Fibroblast of villous mesenchyme (primary cell): ENCODE measurements around the gene NUDT5. TPM values are rescaled to one million over a fixed set of nuclear protein-coding genes. Genes with fewer than 3 reads are reported as not detected.
"Not testable (repeated sequence)": the region's sequence is repeated elsewhere in the genome, so short reads cannot be mapped to it uniquely, and the experiment has no call there.

Source experiments
- DNase-seq: peaks from one replicate; pipeline ENCODE4 v3.0.0-alpha.2; 2010; ENCODE audit warnings: low read depth
- H3K4me3 ChIP-seq: 2 replicates; pipeline ENCODE4 v1.5.1; 2011; ENCODE audit warnings: low read depth, mild to moderate bottlenecking, low read length
- total RNA-seq: library from RNA; depleted of rRNA; stranded (reverse); fragments of >200 nt; gene quantifications from 2 replicates; pipeline ENCODE4 v1.2.3, GENCODE V29; 2012
- TF ChIP-seq, protein P1 (sequence below): IDR thresholded peaks from 2 replicates; pipeline ENCODE4 v1.5.1; 2012; ENCODE audit warnings: low read depth, mild to moderate bottlenecking, low read length; ENCODE audit not compliant: insufficient read depth

The NUDT5 gene
- total RNA-seq, 1 donor = 59.2 TPM

DNA sequence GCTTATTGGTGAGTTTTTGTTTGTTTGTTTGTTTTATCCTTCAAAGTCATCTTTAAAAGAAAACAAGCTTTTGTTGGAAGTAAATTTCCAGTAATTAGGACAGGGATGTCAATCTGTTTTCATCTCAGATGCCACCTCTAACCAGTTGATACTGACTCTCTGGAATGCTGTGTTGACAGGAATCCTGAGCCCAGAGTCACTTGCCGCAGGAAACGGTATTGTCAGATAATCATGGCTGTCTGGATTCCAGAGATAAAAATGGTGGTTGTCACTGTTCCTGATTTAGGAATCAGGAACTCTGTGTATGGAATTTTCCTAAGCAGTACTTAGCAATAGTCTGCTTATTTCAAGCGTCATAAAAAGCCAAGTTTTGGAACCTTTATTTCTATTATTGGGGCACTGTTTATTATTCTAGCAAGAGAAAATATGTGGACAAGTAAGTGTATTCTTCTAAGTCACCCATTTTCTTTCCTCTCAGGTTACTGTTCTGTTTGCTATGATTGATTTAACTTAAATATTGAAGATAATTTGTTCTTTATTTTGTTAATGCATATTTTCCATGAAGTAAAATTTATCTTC, 39.5 kb upstream of the NUDT5 start:
- no peak overlapping the region for H3K4me3 ChIP-seq
- TF ChIP-seq, protein P1, sequence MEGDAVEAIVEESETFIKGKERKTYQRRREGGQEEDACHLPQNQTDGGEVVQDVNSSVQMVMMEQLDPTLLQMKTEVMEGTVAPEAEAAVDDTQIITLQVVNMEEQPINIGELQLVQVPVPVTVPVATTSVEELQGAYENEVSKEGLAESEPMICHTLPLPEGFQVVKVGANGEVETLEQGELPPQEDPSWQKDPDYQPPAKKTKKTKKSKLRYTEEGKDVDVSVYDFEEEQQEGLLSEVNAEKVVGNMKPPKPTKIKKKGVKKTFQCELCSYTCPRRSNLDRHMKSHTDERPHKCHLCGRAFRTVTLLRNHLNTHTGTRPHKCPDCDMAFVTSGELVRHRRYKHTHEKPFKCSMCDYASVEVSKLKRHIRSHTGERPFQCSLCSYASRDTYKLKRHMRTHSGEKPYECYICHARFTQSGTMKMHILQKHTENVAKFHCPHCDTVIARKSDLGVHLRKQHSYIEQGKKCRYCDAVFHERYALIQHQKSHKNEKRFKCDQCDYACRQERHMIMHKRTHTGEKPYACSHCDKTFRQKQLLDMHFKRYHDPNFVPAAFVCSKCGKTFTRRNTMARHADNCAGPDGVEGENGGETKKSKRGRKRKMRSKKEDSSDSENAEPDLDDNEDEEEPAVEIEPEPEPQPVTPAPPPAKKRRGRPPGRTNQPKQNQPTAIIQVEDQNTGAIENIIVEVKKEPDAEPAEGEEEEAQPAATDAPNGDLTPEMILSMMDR = no peak
- DNase-seq = no peak

DNA sequence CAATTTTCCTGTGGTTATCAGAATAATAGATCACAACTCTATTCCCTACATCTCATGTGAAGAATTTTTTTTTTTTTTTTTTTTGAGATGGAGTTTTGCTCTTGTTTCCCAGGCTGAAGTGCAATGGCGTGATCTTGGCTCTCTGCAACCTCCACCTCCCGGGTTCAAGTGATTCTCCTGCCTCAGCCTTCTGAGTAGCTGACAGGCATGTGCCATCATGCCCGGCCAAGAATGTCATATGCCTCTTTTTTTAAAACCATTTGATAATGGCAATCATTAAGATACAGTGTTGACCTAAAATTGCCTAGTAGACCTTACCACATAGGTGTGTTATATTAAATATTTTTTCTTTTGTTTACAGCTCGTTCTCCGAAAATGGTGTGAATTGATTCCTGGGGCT, 39.0 kb upstream of the NUDT5 start:
- not testable (repeated sequence) for H3K4me3 ChIP-seq, DNase-seq

DNA sequence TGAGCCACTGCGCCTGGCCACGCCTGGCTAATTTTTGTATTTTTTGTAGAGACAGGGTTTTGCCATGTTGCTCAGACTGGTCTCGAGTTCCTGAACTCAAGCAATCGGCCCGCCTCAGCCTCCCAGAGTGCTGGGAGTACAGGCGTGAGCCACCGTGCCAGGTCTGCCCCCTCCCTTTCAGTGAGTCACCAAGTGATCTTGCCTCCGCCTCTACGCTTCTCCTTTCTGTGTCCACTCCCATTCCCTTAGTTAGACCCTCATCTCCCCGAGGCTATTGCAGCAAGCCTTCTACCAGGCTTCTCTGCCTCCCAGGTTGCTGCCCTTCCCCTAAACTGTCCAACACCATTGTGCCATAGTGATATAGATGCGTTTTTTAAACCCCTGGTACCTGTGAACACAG, 33.2 kb upstream of the NUDT5 start:
- no peak overlapping the region for H3K4me3 ChIP-seq
- no peak for DNase-seq
- TF ChIP-seq, protein P1 = no peak

DNA sequence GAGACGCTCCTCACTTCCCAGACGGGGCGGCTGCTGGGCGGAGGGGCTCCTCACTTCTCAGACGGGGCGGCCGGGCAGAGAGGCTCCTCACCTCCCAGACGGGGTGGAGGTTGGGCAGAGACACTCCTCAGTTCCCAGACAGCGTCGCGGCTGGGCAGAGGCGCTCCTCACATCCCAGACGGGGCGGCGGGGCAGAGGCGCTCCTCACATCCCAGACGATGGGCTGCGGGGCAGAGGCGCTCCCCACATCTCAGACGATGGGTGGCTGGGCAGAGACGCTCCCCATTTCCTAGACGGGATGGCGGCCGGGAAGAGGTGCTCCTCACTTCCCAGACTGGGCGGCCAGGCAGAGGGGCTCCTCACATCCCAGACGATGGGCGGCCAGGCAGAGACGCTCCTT, 30.7 kb upstream of the NUDT5 start:
- H3K4me3 ChIP-seq, DNase-seq: not testable (repeated sequence)

DNA sequence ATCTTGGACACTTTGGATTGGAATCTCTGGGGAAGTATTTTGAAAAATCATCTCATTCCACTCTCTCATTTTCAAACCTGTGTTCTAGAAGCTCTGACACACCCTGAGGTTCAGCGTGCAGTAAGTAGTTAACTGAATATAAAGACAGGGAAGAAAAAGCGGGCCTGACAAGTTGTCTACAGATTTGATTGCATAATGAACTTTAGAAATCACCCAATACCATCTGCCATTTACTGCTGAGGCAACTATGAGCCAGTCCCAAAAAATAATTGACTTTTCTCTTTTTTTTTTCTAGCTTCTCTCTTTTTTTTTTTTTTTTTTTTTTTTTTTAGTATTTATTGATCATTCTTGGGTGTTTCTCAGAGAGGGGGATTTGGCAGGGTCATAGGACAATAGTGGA, 29.8 kb upstream of the NUDT5 start:
- TF ChIP-seq, protein P1 = no peak
- no peak for DNase-seq
- H3K4me3 ChIP-seq = no peak overlapping the region

DNA sequence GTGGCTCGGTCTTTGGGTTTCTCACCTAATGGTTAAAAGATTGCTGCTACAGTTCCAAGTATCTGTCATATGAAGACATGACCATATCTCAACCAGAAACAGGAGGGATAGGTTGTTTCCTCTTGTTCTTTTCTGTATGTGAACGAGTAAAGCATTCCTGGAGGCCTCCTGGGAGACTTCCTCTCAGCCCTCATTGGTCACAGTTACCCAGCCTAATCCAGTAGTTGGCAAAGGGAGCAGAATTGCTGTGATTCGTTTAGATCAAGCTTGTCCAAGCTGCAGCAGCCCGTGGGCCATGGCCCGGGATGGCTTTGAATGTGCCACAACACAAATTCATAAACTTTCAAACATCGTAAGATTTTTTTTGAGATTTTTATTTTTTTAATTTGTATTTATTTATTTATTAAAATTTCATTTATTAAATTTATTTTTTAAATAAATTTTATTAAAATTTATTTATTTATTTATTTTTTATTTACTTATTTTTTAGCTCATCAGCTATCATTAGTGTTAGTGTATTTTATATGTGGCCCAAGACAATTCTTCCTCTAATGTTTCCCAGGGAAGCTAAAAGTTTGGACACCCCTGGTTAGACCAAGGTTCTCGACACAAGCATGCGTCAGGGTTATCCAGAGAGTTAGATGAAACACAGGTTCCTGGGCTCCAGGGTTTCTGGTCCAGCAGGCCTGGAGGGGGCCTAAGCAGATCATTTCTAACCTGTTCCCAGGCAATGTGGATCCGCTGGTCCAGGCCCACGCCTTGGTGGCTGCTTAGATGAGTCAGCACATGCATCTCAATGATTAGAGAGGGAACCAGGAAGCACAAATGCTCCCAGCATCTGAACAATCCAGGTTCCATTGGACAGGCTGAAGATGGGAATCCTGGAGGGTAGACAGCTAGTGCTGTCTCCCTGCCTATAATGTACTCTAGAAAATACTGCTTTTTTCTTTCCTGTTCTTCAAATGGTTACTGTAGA, 25.9 kb upstream of the NUDT5 start:
- no peak overlapping the region for H3K4me3 ChIP-seq
- TF ChIP-seq, protein P1 = no peak
- peak; percentile 16 for DNase-seq

DNA sequence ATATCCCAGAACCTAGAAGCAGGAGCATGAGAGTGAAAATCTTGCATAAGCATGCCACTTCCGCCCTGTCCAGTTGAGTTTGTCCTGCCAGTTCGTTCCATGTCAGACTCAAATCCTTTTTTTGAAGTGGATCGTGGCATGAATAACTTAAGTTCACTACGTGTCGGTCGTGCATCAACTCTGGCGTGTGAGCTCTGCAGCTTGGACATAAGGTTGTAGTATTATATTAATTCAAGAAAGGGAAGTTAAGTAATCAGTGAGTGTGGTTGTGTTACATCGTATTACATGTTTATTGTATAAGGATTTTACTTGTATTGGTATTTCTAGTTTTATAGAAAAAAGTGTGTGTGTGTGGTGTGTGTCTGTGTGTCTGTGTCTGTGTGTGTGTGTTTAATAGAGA, 23.3 kb upstream of the NUDT5 start:
- no peak for DNase-seq
- TF ChIP-seq, protein P1 = no peak
- H3K4me3 ChIP-seq = no peak overlapping the region
